Kidney (tissue), 14 donors: ENCODE measurements around the gene BLACAT1. TPM values are rescaled to one million over a fixed set of nuclear protein-coding genes. Genes with fewer than 3 reads are reported as not detected.
"Not testable (repeated sequence)": the region's sequence is repeated elsewhere in the genome, so short reads cannot be mapped to it uniquely, and the experiment has no call there.

Source experiments
- DNase-seq, 5 donors: peaks; one replicate each; pipeline ENCODE4 v3.0.0-alpha.2; 2013 to 2020
- FAIRE-seq: peaks from 2 replicates; lab custom pipeline; 2012; peaks lifted over from hg19 to GRCh38; lab: Jason Lieb, UNC
- H3K27ac ChIP-seq, 2 donors: one replicate each; pipeline ENCODE4 v1.7.0; 2013; ENCODE audit warnings: low read depth in 2 of 2, low read length in 2 of 2, inconsistent platforms in 1 of 2
- H3K27me3 ChIP-seq: one replicate; pipeline ENCODE4 v1.7.1; 2013; ENCODE audit warnings: low read length, inconsistent platforms; ENCODE audit not compliant: control insufficient read depth, insufficient read depth
- H3K36me3 ChIP-seq, 3 donors: one replicate each; pipeline versions ENCODE4 v1.7.0 to v1.7.1; 2013; ENCODE audit warnings: low read length in 3 of 3, control low read depth in 1 of 3, inconsistent platforms in 1 of 3; ENCODE audit not compliant: insufficient read depth in 3 of 3, control insufficient read depth in 2 of 3
- H3K4me1 ChIP-seq, 3 donors: one replicate each; pipeline versions ENCODE4 v1.7.0 to v1.7.1; 2013; ENCODE audit warnings: low read length in 3 of 3, inconsistent platforms in 1 of 3, low read depth in 1 of 3; ENCODE audit not compliant: control insufficient read depth in 2 of 3, insufficient read depth in 2 of 3
- H3K4me3 ChIP-seq, 3 donors: one replicate each; pipeline versions ENCODE4 v1.7.0 to v1.8.1; 2013; ENCODE audit warnings: low read length in 3 of 3, control low read depth in 1 of 3, inconsistent platforms in 1 of 3
- H3K9ac ChIP-seq, 3 donors: one replicate each; pipeline versions ENCODE4 v1.7.0 to v1.7.1; 2013; ENCODE audit warnings: low read length in 3 of 3, control low read depth in 1 of 3, inconsistent platforms in 1 of 3
- H3K9me3 ChIP-seq, 3 donors: one replicate each; pipeline versions ENCODE4 v1.7.0 to v1.7.1; 2013; ENCODE audit warnings: low read length in 3 of 3, control low read depth in 1 of 3, inconsistent platforms in 1 of 3; ENCODE audit not compliant: control insufficient read depth in 2 of 3, insufficient read depth in 1 of 3
- intact Hi-C: fragments of 100-400 bp; cut with DNase I; formaldehyde crosslinking; loops from one replicate; pipeline ENCODE4 v1.11.1; 2022
- microRNA-seq: library from miRNA; unstranded; fragments of <30 nt; microRNA quantifications from one replicate; pipeline ENCODE4 v1.2.0, GENCODE V29; 2020
- polyA plus RNA-seq: library from polyadenylated mRNA; stranded (reverse); fragments of 350-450 nt; fragmentation: Illumina TruSeq; extraction: RNeasy Lipid Tissue Mini Kit (QIAGEN cat#74804); gene quantifications from one replicate; pipeline ENCODE4 v1.2.3, GENCODE V29; 2014; ENCODE audit warnings: low read depth, low replicate concordance; ENCODE audit not compliant: insufficient read depth
- total RNA-seq: library from RNA; stranded (reverse); fragmentation: NEBNext Ultra II Directional; extraction: Animal tissue kit (Norgen Biotek cat#: 25700); gene quantifications from one replicate; pipeline ENCODE4 v1.2.1, GENCODE V29; 2021
- TF ChIP-seq, protein P1 (sequence below): IDR thresholded peaks from 3 replicates; pipeline ENCODE4 v1.5.1; 2012; ENCODE audit warnings: mild to moderate bottlenecking, moderate library complexity, borderline replicate concordance; ENCODE audit not compliant: insufficient read depth; ENCODE audit errors: extremely low read depth
- donor health status: control.
- donor health status: control.
- donor health status: control.
- donor health status: control.
- donor health status: control.
- donor health status: DM: yes; HTN: yes; CAD: no.
- donor health status: Normal renal cell carcinoma (clear cell type).

Gene BLACAT1
- total and polyA plus RNA-seq, 2 donors from 2014 or later, result 0.37 to 4.3 TPM

DNA sequence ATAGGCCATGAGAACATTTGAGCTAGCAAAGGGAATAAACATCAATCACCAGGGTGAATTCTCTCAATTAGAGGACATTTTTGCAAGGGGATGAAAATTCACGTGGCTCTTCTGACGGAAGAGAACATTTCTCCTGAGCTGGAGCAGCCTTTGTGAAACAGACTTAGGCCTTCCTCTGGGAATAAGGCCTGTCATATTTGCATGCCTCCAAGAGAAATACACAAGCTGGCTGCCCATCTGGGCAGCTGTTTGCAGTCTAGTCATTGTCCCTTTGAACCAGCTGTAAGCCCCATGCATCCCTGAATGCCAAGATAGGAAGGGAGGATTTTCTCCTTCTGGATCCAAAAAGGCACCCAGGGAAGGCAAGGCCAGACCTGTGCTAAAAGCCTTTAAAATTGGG lies 39.5 kb downstream of the BLACAT1 start:
- Histone ChIP-seq H3K9ac (no peak overlapping the region), H3K9me3 (no peaks in the 10 kb centered on the region), H3K36me3 (no peaks in the 10 kb centered on the region), H3K27ac (no peak overlapping the region), H3K27me3 (no peaks in the 10 kb centered on the region), H3K4me1 (no peaks in the 10 kb centered on the region), H3K4me3 (no peak overlapping the region)
- intact Hi-C loops, result no loop called here
- no peak for FAIRE-seq
- TF ChIP-seq, protein P1, sequence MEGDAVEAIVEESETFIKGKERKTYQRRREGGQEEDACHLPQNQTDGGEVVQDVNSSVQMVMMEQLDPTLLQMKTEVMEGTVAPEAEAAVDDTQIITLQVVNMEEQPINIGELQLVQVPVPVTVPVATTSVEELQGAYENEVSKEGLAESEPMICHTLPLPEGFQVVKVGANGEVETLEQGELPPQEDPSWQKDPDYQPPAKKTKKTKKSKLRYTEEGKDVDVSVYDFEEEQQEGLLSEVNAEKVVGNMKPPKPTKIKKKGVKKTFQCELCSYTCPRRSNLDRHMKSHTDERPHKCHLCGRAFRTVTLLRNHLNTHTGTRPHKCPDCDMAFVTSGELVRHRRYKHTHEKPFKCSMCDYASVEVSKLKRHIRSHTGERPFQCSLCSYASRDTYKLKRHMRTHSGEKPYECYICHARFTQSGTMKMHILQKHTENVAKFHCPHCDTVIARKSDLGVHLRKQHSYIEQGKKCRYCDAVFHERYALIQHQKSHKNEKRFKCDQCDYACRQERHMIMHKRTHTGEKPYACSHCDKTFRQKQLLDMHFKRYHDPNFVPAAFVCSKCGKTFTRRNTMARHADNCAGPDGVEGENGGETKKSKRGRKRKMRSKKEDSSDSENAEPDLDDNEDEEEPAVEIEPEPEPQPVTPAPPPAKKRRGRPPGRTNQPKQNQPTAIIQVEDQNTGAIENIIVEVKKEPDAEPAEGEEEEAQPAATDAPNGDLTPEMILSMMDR, result no peak
- peak in 1 of 5 donors; percentile 61 for DNase-seq

DNA sequence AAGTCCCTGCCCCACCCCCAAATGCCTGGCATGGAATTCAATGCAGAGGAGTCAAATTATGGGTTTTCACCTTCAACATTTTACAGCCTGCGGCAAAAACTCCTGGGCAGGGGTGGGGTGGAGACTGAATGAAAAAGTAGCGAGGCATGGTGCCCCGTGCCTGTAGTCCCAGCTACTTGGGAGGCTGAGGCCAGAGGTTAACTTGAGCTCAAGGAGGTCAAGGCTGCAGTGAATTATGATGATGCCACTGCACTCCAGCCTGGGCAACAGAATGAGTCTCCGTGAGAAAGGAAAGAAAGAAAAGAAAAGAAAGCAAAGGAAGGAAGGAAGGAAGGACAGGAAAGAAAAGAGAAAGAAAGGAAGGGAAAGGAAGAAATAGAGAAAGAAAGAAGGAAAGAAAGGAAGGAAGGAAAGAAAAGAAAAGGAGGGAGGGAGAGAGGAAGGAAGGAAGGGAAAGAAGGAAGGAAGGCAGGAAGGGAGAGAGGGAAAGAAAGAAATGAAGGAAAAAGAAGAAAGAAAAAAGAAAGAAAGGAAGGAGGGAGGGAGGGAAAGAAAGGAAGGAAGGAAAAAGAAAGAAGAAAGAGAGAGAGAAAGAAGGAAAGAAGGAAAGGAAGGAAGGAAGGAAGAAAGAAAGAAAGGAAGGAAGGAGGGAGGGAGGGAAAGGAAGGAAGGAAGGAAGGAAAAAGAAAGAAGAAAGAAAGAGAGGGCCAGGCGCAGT lies 45.1 kb downstream of the BLACAT1 start:
- no peaks in the 10 kb centered on the region for H3K27me3 ChIP-seq
- H3K36me3 ChIP-seq, result no peaks in the 10 kb centered on the region
- H3K9me3 ChIP-seq, result no peaks in the 10 kb centered on the region
- intact Hi-C loops, result no loop called here
- H3K4me3 ChIP-seq, result no peak overlapping the region
- H3K9ac ChIP-seq, result no peak overlapping the region
- DNase-seq, result no peak
- no peaks in the 10 kb centered on the region for H3K4me1 ChIP-seq
- TF ChIP-seq, protein P1, result no peak
- no peak overlapping the region for H3K27ac ChIP-seq
- FAIRE-seq, result no peak

DNA sequence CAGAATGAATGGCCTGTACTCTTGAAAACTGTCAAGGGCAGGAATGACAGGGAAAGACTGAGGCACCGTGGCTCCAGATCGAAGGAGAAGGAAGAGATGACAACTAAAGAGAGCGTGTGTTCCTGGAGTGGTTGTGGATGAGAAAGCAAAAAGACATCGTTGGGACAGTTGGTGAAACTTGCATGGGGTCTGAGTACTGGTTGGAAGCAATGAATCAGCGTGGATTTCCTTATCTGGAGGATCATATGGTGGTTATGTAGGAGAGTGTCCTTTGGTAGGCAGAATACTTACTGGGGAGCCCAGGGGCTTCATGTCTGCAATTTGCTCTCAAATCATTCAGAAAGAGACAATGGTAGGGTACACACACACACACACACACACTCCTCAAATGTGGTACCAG lies 47.9 kb downstream of the BLACAT1 start:
- TF ChIP-seq, protein P1, result no peak

GRCh38 chr1:205406252-205406651 lies 49.6 kb downstream of the BLACAT1 start:
- intact Hi-C loops, H3K4me3 ChIP-seq, H3K9ac ChIP-seq, H3K9me3 ChIP-seq, FAIRE-seq, H3K36me3 ChIP-seq, H3K27ac ChIP-seq, DNase-seq, H3K4me1 ChIP-seq, H3K27me3 ChIP-seq: not testable (repeated sequence)

More for the DNA sequence above, 47.9 kb downstream of the BLACAT1 start:
- H3K36me3 ChIP-seq, result no peaks in the 10 kb centered on the region
- no peak overlapping the region for H3K27ac ChIP-seq
- no peaks in the 10 kb centered on the region for H3K4me1 ChIP-seq
- H3K4me3 ChIP-seq, result no peak overlapping the region
- no peaks in the 10 kb centered on the region for H3K27me3 ChIP-seq
- no peak overlapping the region for H3K9ac ChIP-seq
- FAIRE-seq, result no peak
- no peak for DNase-seq
- no peaks in the 10 kb centered on the region for H3K9me3 ChIP-seq
- intact Hi-C loops, result no loop called here

Small RNA genes within 50 kb of the gene (microRNA-seq; reads per million reads assigned to microRNA genes)
- gene MIR135B, result 433 reads per million, percentile 72 among the genes with 10 or more reads in this experiment

Other genes starting within 250 kb of the BLACAT1 start
- 17.8 TPM for gene DSTYK, start 244.3 kb downstream of the BLACAT1 start, total RNA-seq
- 5.6 TPM for gene DSTYK, start 244.3 kb downstream of the BLACAT1 start, polyA plus RNA-seq
- gene TMCC2, start 228.1 kb downstream of the BLACAT1 start, total RNA-seq, result 1.3 TPM
- gene TMCC2, start 228.1 kb downstream of the BLACAT1 start, polyA plus RNA-seq, result 3.5 TPM
- 19.4 TPM for gene NUAK2, start 134.3 kb downstream of the BLACAT1 start, total RNA-seq
- gene NUAK2, start 134.3 kb downstream of the BLACAT1 start, polyA plus RNA-seq, result 15.1 TPM
- gene KLHDC8A, start 99.1 kb downstream of the BLACAT1 start, total RNA-seq, result not detected
- not detected for gene KLHDC8A, start 99.1 kb downstream of the BLACAT1 start, polyA plus RNA-seq
- 6.5 TPM for gene LEMD1, start 34.0 kb downstream of the BLACAT1 start, total RNA-seq
- not detected for gene LEMD1, start 34.0 kb downstream of the BLACAT1 start, polyA plus RNA-seq
- gene CDK18, start 48.6 kb upstream of the BLACAT1 start, total RNA-seq, result 25.7 TPM
- 36.3 TPM for gene CDK18, start 48.6 kb upstream of the BLACAT1 start, polyA plus RNA-seq
- 87.3 TPM for gene ELK4, start 176.0 kb upstream of the BLACAT1 start, total RNA-seq
- gene ELK4, start 176.0 kb upstream of the BLACAT1 start, polyA plus RNA-seq, result 4.2 TPM
- gene SLC45A3, start 224.5 kb upstream of the BLACAT1 start, total RNA-seq, result 7.2 TPM
- gene SLC45A3, start 224.5 kb upstream of the BLACAT1 start, polyA plus RNA-seq, result 6.8 TPM